ENCODE data around the gene SELENOT.

- TF ChIP-seq POLR2A (IDR thresholded peaks at IDR 0.05) (no peak), CTCF (IDR thresholded peaks at IDR 0.05) (no peak)
Observed at GRCh38 chr3:150653110-150653561, 50.0 kb downstream of the SELENOT start.
